Raji (cell line): ENCODE data around the gene IRX5.

ENCODE experiments used
- POLR2A ChIP-seq: IDR thresholded peaks from 2 replicates; pipeline ENCODE4 v1.6.1; 2011; ENCODE audit warnings: low read depth, low read length, control low read depth; ENCODE audit not compliant: insufficient read depth

The IRX5 gene

DNA sequence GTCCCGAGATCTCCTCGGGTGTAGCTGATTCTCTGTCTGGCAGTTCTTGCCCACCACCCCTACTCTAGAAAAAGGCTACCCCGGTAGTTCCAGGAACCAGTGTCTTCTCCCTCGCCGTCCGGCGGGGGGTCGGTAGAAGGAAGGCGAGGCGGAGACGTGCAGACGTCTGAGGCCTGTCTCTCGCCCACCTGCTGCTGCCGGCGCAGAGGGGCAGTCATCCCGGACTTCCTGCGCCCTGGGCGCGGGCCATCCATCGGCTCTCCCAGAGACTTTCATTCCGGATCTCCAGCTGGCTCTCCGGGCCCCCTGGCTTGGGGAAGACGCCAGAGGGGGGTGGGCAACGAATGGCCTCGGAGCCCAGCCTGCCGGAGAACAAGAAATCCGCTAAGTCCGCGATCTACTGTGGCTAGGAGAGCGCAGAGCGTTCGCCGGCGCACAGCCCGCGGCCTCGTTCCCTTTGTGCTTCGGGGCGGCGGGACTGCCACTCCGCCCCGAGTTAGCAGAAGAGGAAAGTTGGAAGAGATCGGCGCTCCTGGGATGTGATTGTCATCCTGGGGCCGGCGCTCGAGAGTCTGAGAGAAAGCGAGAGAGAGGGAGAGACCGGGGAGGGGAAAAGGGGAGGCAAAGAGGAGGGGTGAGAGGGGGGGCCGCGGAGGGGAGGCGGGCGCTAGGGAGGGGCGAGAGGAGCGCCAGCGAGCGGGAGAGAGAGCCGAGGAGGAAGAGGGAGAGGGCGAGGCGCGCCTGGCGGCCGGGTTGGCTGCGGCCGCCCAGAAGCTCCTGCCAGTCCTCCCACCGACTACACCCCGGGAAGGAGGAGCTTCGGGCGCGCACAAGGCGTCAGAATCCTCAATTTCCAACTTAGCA, at the start of gene IRX5:
TSS of gene IRX5 (plus strand) at position 861 of the 864 bp plus-strand sequence. CDS start 334 bp downstream, outside the sequence.
- peak; percentile 34; the same call in 1 of the 2 replicates for TF ChIP-seq POLR2A

DNA sequence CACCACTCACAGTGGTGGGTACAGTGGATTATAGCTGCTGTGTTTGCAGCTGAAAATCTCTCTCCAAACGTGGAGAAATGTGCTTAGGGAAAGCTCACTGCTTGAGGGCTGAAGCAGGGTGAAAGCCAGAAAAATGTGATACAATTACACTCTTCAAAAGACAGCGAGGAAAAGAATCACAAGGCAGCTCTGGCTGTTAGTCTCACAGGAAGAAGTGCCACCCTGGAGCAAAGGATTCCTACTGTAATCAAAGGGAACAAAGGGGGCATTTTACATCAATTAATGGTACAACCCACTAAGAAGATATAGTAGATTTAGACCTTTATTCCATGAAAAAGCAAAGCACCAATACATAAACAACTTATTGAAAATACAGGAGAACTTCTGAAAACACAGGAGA, 48.1 kb upstream of the IRX5 start:
- TF ChIP-seq POLR2A = no peak

DNA sequence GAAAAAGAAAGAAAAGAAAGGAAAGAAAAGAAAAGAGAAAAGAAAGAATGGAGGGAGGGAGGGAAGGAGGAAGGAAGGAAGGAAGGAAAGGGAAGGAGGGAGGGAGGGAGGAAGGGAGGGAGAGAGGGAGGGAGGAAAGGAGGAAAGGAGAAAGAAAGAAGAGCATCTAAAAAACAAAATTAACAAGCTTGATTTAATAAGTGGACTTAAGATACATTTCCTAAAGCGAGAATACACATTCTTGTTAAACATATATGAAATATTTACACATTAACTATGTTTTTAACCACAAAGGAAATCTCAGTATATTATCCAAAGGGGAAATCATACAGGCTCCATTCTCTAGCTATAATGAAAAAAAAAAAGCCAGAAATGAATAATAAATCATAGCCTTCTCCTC, 47.3 kb upstream of the IRX5 start:
- no peak for TF ChIP-seq POLR2A

DNA sequence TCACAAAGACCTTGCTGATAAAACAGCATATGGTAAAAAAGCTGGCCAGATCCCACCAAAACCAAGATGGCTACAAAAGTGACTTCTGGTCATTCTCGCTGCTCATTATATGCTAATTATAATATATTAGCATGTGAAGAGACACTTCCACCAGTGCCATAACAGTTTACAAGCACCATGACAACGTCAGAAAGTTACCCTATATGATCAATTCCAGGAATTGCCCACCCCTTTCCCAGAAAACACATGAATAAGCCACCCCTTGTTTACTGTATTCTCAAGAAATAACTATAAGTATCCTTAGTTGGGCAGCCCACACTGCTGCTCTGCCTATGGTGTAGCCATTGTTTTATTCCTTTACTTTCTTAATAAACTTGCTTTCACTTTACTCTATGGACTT, 44.6 kb upstream of the IRX5 start:
- no peak for TF ChIP-seq POLR2A

DNA sequence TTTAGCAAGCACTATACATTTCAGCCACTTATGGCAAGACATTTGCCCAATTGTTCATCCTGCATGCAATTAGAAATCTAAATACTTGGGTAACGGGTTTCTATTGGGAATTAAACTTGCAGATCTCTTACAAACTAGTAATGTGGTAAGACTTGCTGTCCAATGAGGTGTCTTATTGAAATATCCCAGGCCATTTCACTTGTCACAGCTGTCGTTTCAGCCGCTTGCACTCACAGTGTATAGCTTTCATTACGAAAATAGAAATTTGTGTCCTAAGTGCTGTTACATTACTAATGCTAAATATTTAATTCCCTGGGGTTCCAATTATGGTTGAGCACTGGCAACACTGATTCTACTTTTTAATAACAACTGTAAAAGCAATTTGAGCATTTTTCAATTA, 40.3 kb upstream of the IRX5 start:
- TF ChIP-seq POLR2A = no peak

DNA sequence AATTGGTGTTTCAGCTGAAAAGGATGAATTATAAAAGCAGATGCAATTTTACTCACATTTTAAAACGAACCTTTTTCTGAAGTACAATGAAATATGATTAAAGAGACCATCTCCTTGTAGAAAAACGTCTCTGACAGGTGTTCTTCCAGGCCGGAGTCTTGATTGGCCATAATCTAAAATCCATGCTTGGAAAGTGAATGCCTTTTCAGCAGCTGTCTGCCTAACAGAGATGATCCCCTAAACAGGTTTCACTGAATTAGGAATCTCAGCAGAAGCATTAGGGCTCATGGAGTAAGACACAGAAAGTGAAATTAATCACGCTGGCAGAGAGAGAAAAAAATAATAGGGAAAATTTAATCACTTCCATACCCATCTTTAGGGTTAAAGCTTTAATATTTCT, 39.3 kb upstream of the IRX5 start:
- TF ChIP-seq POLR2A = no peak

DNA sequence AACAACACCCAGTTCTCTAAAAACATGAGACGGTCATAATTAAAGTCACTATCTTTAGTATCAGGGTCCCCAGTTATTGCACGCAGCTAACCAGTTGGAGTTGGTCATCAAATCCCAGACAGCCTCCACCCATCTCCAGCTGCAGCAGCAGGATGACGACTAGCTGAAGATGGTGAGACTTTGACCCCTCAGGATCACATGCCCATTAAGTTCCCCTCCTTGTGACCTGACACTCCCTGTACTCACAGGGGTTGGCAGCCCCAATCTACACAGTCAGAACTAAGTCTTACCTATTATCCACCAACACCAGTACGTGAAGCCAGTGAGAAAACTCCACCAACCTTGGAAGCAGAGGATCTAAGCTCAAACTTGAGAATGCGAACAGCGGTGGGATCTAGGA, 37.7 kb upstream of the IRX5 start:
- TF ChIP-seq POLR2A = no peak

DNA sequence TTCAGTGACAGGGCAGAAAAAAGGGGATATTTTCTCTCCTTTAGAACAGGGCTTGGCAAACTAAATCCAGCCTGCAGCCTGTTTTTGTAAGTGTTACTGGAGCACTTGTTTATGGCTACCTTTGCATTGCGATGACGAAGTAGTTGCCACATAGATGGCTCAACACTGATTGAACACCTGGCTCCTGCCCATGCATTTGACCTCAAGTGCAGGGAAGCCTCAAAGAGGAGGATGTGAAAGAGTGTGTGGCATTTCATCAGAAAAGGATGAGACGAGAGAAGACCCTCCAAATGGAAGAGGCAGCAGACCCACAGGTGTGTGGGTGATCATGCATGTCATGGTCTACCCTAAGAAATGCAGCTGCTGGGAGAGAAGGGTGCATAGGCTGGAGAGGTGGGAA, 32.7 kb upstream of the IRX5 start:
- TF ChIP-seq POLR2A = no peak

DNA sequence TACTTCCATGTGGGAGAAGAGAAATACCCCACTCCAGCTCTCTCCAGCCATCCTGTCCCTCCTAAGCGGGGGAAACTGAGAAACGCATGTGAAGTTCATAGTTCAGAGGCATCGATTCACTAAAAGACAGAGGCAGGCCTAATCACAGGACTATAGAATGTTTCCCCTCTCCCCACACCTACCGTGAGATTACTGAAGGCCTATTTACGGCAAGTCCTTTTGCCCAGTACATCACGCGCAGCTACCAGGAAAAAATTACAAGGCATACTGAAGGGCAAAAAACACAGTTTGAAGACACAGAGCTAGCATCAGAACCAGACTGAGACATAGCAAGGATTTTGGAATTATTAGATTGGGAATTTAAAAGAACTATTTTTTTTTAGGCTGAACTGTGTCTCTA, 29.1 kb upstream of the IRX5 start:
- no peak for TF ChIP-seq POLR2A

DNA sequence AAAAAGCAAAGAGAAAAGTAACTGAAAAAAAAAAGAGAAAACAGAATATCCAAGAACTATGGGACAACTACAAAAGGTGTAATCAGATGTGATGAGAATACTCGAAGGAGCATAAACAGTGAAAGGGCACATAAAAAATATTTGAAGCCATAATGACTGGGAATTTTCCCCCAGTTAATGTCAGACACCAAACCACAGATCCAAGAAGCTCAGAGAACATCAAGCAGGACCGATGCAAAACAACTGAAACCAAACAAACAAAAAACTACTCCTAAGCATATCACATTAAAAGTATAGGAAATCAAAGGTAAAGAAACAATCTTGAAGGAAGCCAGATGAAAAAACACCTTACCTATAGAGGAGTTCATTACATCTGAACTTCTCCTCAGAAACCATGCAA, 27.6 kb upstream of the IRX5 start:
- no peak for TF ChIP-seq POLR2A

DNA sequence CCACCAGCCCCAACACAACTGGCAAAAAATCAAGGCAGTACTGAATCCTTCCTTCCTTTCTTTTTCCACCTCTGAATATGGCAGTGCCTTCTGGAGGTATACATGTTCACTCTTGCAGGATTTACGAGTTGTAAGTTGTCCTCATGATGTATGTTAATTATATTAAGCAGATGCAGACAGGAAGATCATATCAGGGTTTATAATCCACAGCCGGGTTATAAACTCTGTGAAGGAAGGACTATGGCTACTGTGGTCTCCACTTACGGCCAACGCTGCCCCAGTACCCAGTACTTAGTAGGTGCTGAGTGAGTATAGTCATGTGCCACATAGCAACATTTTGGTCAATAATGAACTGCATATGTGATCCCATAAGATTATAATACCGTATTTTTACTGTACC, 19.6 kb upstream of the IRX5 start:
- no peak for TF ChIP-seq POLR2A

DNA sequence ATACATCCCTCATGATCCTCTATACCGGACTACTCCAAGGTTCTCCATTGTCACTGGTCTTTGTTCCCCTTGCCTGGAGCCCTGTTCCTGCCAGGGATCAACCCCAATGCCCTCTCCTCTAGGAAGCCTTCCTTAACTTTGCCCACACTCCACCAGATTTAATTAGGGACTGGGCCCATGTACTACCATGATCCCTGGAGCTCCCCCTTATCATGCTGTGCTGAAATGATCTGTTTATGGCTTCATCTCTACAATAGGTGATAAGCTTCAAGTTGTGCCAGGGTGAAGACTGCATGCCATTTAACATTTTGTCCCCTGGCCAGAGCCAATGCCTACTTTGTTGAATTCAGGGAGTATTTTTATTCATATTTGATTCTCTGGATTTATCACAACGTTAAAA, 17.9 kb upstream of the IRX5 start:
- TF ChIP-seq POLR2A = no peak

DNA sequence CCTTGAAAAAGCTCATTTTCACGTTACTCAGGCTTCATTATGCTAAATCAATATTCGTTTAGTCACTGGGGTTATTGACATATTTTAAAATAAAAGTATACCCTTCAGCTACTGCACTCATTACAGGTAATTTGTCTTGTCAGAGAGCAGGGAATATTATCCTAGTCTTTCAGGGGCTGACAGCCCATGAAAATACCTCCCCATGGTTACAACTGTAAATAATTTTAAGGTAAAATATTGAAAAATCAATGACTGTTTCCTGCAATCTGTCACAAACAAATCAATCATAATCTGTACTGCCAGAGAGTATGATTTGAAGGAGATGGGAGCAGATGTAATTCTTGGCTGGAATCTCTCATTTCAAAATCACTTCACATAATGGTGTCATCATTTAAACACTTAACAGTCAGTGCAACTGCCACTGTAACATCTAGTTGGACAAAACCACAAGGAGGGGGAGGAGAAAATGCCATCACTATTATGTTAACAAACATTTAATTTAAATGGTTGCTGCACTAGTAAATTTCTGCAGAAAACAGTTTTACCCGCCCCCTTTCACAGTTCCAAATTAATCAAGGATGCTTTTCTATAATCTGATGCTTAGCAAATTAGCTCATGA, 9.3 kb upstream of the IRX5 start:
- TF ChIP-seq POLR2A = no peak

DNA sequence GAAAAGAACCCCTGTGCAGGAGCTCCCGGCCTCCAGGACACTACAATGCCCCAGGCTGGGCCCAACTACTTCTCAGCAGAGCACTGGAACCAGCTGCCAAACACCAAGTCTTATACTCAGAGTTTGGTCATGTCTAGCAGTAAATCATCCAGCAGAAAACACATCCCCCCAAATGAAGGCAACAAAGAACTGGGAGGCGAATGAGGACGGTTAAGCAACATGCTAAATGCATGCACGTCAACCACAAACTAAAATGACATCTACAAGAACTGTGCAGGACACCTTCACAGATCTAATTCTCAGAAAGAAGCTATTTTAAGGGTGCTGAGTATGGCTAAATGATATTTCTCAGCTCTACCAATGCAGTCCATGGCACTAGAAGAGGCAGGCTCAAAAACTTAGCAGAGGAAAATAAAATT, 7.6 kb upstream of the IRX5 start:
- TF ChIP-seq POLR2A = no peak

DNA sequence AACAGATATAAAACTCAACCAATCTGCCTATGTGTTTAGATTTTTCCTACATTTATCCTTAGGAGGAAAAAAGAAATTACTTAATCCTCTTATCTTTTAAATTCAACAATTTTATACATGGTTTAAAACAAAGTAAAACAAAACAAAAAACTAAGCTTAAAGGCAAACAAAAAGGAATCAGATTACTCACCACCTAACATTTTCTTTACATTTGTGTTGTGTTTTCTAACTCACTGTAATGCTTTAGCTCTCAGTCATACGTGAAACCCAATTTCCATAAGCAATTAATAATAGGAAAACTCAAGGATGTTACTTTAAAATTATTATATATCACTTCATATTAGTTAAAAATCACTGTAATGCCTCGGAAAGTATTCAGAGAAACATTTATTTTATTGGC, 6.7 kb upstream of the IRX5 start:
- no peak for TF ChIP-seq POLR2A

DNA sequence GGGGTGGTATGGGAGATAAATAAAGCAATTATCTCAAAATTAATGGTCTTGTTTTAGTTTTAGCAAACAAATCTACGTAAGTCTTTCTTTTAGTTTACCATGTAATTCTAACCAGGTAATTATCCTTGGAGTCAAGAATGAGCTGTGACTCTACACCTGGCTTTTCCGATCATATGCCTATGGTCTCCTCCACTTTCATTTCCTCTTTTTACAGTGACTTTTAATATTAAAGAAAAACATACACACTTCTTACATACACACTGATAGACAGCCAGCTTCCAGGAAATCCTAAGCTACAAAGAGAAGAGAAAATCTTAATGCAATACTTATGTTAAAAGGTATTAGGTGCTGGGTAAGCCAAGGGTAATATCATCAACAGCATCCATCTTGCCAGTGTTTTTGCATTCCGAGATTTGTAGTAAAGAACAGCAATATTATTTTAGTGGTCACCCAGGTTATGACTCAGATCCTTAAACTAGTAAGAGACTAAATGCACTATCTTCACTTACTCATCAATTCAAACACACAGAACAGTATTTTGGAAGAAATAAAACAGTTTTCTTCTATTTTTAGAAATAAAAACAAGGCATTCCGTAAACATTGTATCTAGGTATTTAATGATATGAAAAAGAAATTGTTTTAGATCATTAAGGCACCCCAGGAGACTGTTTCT, 4.4 kb upstream of the IRX5 start:
- no peak for TF ChIP-seq POLR2A
